Activated CD4-positive, alpha-beta T cell treated with anti-CD3 and anti-CD28 coated beads, Interleukin-2, amount 50 U/mL, for 1 hour (primary cell): ENCODE measurements around the gene OSBPL2.

Experiments
- DNase-seq: peaks from one replicate; pipeline ENCODE4 v3.0.0-alpha.2; 2020

The OSBPL2 gene

GRCh38 chr20:62222972-62223371 lies 15.3 kb upstream of the OSBPL2 start:
- DNase-seq, result no peak

GRCh38 chr20:62223571-62223970 lies 14.8 kb upstream of the OSBPL2 start:
- DNase-seq, result no peak

- no peak for DNase-seq
Observed at GRCh38 chr20:62224113-62224855, 14.0 kb upstream of the OSBPL2 start.

GRCh38 chr20:62225026-62225425 lies 13.3 kb upstream of the OSBPL2 start:
- no peak for DNase-seq

- DNase-seq, result no peak
Observed at GRCh38 chr20:62225820-62226635, 12.3 kb upstream of the OSBPL2 start.

GRCh38 chr20:62226707-62227590 lies 11.4 kb upstream of the OSBPL2 start:
- no peak for DNase-seq

GRCh38 chr20:62227591-62227976 lies 10.7 kb upstream of the OSBPL2 start:
- DNase-seq, result no peak

GRCh38 chr20:62227977-62228958 lies 10.1 kb upstream of the OSBPL2 start:
- no peak for DNase-seq

- DNase-seq, result no peak
Observed at GRCh38 chr20:62228982-62229545, 9.3 kb upstream of the OSBPL2 start.

GRCh38 chr20:62229667-62230066 lies 8.7 kb upstream of the OSBPL2 start:
- no peak for DNase-seq

- DNase-seq, result no peak
Observed at GRCh38 chr20:62230276-62230675, 8.0 kb upstream of the OSBPL2 start.

- no peak for DNase-seq
Observed at GRCh38 chr20:62230696-62231095, 7.6 kb upstream of the OSBPL2 start.

GRCh38 chr20:62231292-62231691 lies 7.0 kb upstream of the OSBPL2 start:
- DNase-seq, result no peak

- no peak for DNase-seq
Observed at GRCh38 chr20:62232194-62232593, 6.1 kb upstream of the OSBPL2 start.

GRCh38 chr20:62232770-62233645 lies 5.3 kb upstream of the OSBPL2 start:
- no peak for DNase-seq

GRCh38 chr20:62233684-62234083 lies 4.6 kb upstream of the OSBPL2 start:
- no peak for DNase-seq

- DNase-seq, result no peak
Observed at GRCh38 chr20:62234339-62234738, 4.0 kb upstream of the OSBPL2 start.

- no peak for DNase-seq
Observed at GRCh38 chr20:62235001-62235776, 3.1 kb upstream of the OSBPL2 start.

GRCh38 chr20:62235777-62236157 lies 2.6 kb upstream of the OSBPL2 start:
- DNase-seq, result no peak

- DNase-seq, result no peak
Observed at GRCh38 chr20:62236200-62236599, 2.1 kb upstream of the OSBPL2 start.
